Measurements from ENCODE around the gene CARM1. TPM values are rescaled to one million over a fixed set of nuclear protein-coding genes. Genes with fewer than 3 reads are reported as not detected.

The CARM1 gene
- polyA plus RNA-seq, 2 of the 4 experiments (the other 2 are of a cell fraction): 15.2 to 32.2 TPM

- no peak overlapping the region for H3K4me3 ChIP-seq
- no peak overlapping the region for H3K27ac ChIP-seq
- DNase-seq (ENCODE audit: low read depth in 1 of 2, low spot score in 1 of 2) (no peak), FAIRE-seq (no peak), ATAC-seq (no peak)
- POLR2A ChIA-PET: no interaction called here
- CTCF ChIA-PET: interaction anchor here (0.6 to 1.4 kb wide), 5 partner anchors 9 to 1896 kb away, joined by 3 to 4 read pairs (median 3); no protein-coding TSS in a partner anchor
- H3K9me3 ChIP-seq: no peaks in the 10 kb centered on the region
- peaks cover 16% of the 10 kb centered on the region; the same call in 2 of the 3 replicates for H3K4me1 ChIP-seq
- H3K4me2 ChIP-seq: no peak overlapping the region
- TF ChIP-seq NFE2L2 (conservative IDR thresholded peaks at IDR 0.05; ENCODE audit: low read length): no peak
- no peak for TF ChIP-seq ZNF302 (CRISPR knock-in tag; IDR thresholded peaks at IDR 0.05)
- TF ChIP-seq HOXB5 (CRISPR knock-in tag; IDR thresholded peaks at IDR 0.05): no peak
- TF ChIP-seq HOXA7 (CRISPR knock-in tag; IDR thresholded peaks at IDR 0.05): no peak
- no peak for TF ChIP-seq HDAC2 (IDR thresholded peaks at IDR 0.05)
- no peak for TF ChIP-seq CHD4 (IDR thresholded peaks at IDR 0.05; ENCODE audit: borderline replicate concordance)
- TF ChIP-seq ZSCAN20 (CRISPR knock-in tag; IDR thresholded peaks at IDR 0.05): no peak
- TF ChIP-seq SMC3 (IDR thresholded peaks at IDR 0.05): no peak
- TF ChIP-seq, protein P1, sequence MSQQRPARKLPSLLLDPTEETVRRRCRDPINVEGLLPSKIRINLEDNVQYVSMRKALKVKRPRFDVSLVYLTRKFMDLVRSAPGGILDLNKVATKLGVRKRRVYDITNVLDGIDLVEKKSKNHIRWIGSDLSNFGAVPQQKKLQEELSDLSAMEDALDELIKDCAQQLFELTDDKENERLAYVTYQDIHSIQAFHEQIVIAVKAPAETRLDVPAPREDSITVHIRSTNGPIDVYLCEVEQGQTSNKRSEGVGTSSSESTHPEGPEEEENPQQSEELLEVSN (IDR thresholded peaks at IDR 0.05; ENCODE audit: borderline replicate concordance, low read depth): no peak
- no peak for TF ChIP-seq JUNB (IDR thresholded peaks at IDR 0.05)
- 98% methylated on average over 4 of the region's 4 CpGs for WGBS (ENCODE audit: missing lambda C conversion rate)
These were observed 92.5 kb downstream of the CARM1 start for GRCh38 chr19:10963865-10964264.

DNA sequence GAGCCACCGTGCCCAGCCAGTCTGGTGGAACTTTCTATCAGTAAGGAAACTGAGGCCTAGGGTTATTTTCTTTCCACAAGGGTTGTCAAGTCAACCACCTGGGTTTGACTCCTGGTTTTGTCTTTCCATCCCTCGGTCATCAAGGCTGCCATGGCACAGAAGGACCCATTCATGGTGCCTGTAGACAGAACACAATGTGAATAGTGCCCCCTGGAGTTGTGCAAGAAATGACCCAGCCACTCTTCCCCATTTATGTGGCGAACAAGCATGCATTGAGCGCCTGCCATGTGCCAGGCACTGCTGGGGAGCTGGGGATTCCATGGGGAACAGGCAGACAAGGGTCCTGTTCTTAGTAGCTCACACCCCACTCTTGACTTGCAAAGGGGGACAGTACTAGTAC lies 93.5 kb downstream of the CARM1 start:
- TF ChIP-seq CBX8 (IDR thresholded peaks at IDR 0.05) (no peak), HOXB5 (CRISPR knock-in tag; IDR thresholded peaks at IDR 0.05) (no peak), EHMT2 (IDR thresholded peaks at IDR 0.05; ENCODE audit: low read depth) (no peak), BHLHE40 (IDR thresholded peaks at IDR 0.05; ENCODE audit: low read depth, low read length) (no peak), KDM5A (IDR thresholded peaks at IDR 0.05) (no peak), HOXA7 (CRISPR knock-in tag; IDR thresholded peaks at IDR 0.05) (no peak), NPAS2 (CRISPR knock-in tag; IDR thresholded peaks at IDR 0.05; ENCODE audit: borderline replicate concordance) (no peak), ZFP36 (IDR thresholded peaks at IDR 0.05; ENCODE audit: borderline replicate concordance, partially characterized antibody) (no peak), ATOH8 (CRISPR knock-in tag; IDR thresholded peaks at IDR 0.05; ENCODE audit: low read depth) (no peak)
- H3K4me1 ChIP-seq: peaks cover 12% of the 10 kb centered on the region; the same call in 2 of the 3 replicates
- FAIRE-seq: no peak
- no peak overlapping the region for H3K4me2 ChIP-seq
- no peak for ATAC-seq
- WGBS (ENCODE audit: missing lambda C conversion rate): 87% methylated on average over 4 of the region's 4 CpGs
- POLR2A ChIA-PET: interaction anchor here (0.5 kb wide), 1 partner anchor 11 kb away, joined by 4 read pairs; no protein-coding TSS in a partner anchor
- no peak overlapping the region for H3K27ac ChIP-seq
- H3K4me3 ChIP-seq: no peak overlapping the region
- DNase-seq (ENCODE audit: low read depth in 1 of 2, low spot score in 1 of 2): no peak
- CTCF ChIA-PET: interaction anchor here (0.6 to 1.4 kb wide), 3 partner anchors 12 to 23 kb away, joined by 3 read pairs; no protein-coding TSS in a partner anchor
- no peaks in the 10 kb centered on the region for H3K9me3 ChIP-seq

DNA sequence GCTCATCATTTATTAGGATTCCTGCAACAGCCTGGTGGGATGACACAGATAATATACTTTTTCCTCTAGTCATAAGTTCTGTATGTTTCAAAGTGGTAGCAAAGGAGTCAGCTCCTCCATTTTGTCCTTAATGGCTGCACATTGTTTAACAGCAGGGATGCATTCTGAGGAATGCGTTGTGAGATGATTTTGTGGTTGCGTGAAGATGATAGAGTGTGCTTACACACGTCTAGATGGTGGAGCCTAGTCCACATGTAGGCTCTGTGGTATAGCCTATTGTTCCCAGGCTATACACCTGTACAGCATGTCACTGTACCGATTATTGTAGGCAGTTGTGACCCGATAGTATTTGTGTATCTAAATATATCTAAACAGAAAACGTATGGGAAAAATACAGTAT lies 94.0 kb downstream of the CARM1 start:
- peaks cover 12% of the 10 kb centered on the region; the same call in 2 of the 3 replicates for H3K4me1 ChIP-seq
- ChIA-PET CTCF (interaction anchor here (0.6 to 1.9 kb wide), 4 partner anchors 17 to 29 kb away, joined by 3 to 7 read pairs (median 4); no protein-coding TSS in a partner anchor), POLR2A (no interaction called here)
- no peak for FAIRE-seq
- TF ChIP-seq JUN (IDR thresholded peaks at IDR 0.05) (no peak), NR3C1 (IDR thresholded peaks at IDR 0.05) (no peak)
- ATAC-seq: no peak
- H3K9me3 ChIP-seq: no peaks in the 10 kb centered on the region
- no peak overlapping the region for H3K4me3 ChIP-seq
- 85% methylated on average over 6 of the region's 6 CpGs for WGBS (ENCODE audit: missing lambda C conversion rate)
- DNase-seq (ENCODE audit: low read depth in 1 of 2, low spot score in 1 of 2): no peak
- no peak overlapping the region for H3K27ac ChIP-seq
- H3K4me2 ChIP-seq: no peak overlapping the region

DNA sequence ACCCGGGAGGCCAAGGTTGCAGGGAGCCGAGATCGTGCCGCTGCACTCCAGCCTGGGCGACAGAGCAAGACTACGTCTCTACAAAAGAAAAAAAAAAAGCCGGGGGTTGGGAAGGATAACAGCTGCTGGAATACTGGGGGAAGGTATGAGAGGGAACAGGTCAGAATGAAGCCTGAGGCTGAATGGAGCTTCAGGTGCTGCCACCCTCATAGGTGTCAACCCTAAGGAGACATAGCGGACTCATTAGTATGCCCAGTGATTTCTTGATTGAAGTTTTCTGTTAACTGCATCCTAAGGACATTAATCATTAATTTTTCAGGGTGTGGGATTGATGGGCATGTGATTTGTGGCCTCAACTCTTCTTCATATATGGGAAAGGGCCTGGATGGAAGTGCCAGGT lies 95.5 kb downstream of the CARM1 start:
- ATAC-seq (no peak), DNase-seq (ENCODE audit: low read depth in 1 of 2, low spot score in 1 of 2) (no peak), FAIRE-seq (no peak)
- peaks cover 12% of the 10 kb centered on the region; the same call in 2 of the 3 replicates for H3K4me1 ChIP-seq
- no peak overlapping the region for H3K4me3 ChIP-seq
- H3K4me2 ChIP-seq: no peak overlapping the region
- H3K9me3 ChIP-seq: no peaks in the 10 kb centered on the region
- 73% methylated on average over 8 of the region's 8 CpGs for WGBS (ENCODE audit: missing lambda C conversion rate)
- ChIA-PET POLR2A (no interaction called here), CTCF (interaction anchor here (1.4 to 1.9 kb wide), 2 partner anchors 25 to 30 kb away, joined by 6 to 7 read pairs; no protein-coding TSS in a partner anchor)
- TF ChIP-seq JUNB (IDR thresholded peaks at IDR 0.05) (no peak), CEBPB (IDR thresholded peaks at IDR 0.05) (no peak), SREBF2 (IDR thresholded peaks at IDR 0.05) (no peak), GATA3 (IDR thresholded peaks at IDR 0.05; ENCODE audit: borderline replicate concordance) (no peak)
- no peak overlapping the region for H3K27ac ChIP-seq

All from A549 (cell line).